Suprapubic skin (tissue), 4 donors: Measurements from ENCODE around the gene SH3BGR. TPM values are rescaled to one million over a fixed set of nuclear protein-coding genes. Genes with fewer than 3 reads are reported as not detected.
"Not testable (repeated sequence)": the region's sequence is repeated elsewhere in the genome, so short reads cannot be mapped to it uniquely, and the experiment has no call there.

Experiments used
- DNase-seq, 2 donors: peaks; one replicate each; pipeline ENCODE4 v3.0.0-alpha.2; 2019; ENCODE audit warnings: low spot score in 2 of 2
- H3K27ac ChIP-seq: fragments of 200-600 bp; sonication (generic); one replicate; pipeline ENCODE4 v1.5.1; 2019
- H3K27me3 ChIP-seq: fragments of 200-600 bp; sonication (generic); one replicate; pipeline ENCODE4 v1.5.1; 2019
- H3K36me3 ChIP-seq: fragments of 200-600 bp; sonication (generic); one replicate; pipeline ENCODE4 v1.5.1; 2019
- H3K4me1 ChIP-seq: fragments of 200-600 bp; sonication (generic); one replicate; pipeline ENCODE4 v1.5.1; 2019
- H3K4me3 ChIP-seq: fragments of 200-600 bp; sonication (generic); one replicate; pipeline ENCODE4 v1.5.1; 2019; ENCODE audit warnings: mild to moderate bottlenecking
- H3K9me3 ChIP-seq: fragments of 200-600 bp; sonication (generic); one replicate; pipeline ENCODE4 v1.5.1; 2019
- EP300 ChIP-seq: sonication (generic); formaldehyde crosslinking; IDR thresholded peaks from one replicate; pipeline ENCODE4 v1.6.1; 2017; ENCODE audit warnings: antibody characterized with exemption
- POLR2A ChIP-seq, 2 donors: fragments of 450-650 bp; IDR thresholded peaks; one replicate each; pipeline ENCODE4 v1.6.1; 2017; ENCODE audit warnings: antibody characterized with exemption in 2 of 2, mild to moderate bottlenecking in 2 of 2, moderate library complexity in 2 of 2
- POLR2AphosphoS5 ChIP-seq, 3 donors: sonication (generic); formaldehyde crosslinking; IDR thresholded peaks; one replicate each; pipeline ENCODE4 v1.6.1; 2017; ENCODE audit warnings: antibody characterized with exemption in 3 of 3
- WGBS: methylation state at CpG from one replicate; pipeline ENCODE4 v1.1.5; 2018; 5-methylcytosine and 5-hydroxymethylcytosine counted together
- total RNA-seq, 4 donors: library from RNA; depleted of rRNA; stranded (reverse); fragments of >200 nt; gene quantifications; one replicate each; pipeline ENCODE4 v1.1.0, GENCODE V29; 2016
- TF ChIP-seq, protein P1 (sequence below), 2 donors: fragments of 200-600 bp in 1 of 2; fragments of 450-650 bp in 1 of 2; sonication (generic) in 1 of 2; IDR thresholded peaks; one replicate each; pipeline ENCODE4 v1.5.1; 2016 to 2019; ENCODE audit warnings: antibody characterized with exemption in 2 of 2, mild to moderate bottlenecking in 1 of 2, moderate library complexity in 1 of 2

SH3BGR gene
- total RNA-seq, 4 donors from 2014 or later = 0.64 to 1.3 (median 0.68) TPM; not detected in 1

DNA sequence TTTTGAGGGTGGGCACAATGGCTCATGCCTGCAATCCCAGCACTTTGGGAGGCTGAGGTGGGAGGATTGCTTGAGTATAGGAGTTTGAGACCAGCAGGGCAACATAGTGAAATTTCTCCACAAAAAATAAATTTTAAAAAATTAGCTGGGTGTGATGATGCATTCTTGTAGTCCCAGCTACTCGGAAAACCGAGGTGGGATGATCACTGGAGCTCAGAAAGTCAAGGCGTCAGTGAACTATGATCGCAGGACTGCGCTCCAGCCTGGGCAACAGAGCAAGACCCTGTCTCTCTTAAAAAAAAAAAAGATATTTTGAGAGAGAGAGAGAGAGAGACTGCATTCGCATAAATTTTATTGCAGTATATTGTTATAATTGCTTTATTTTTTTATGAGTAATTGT is 85.1 kb downstream of the SH3BGR start:
- H3K4me3 ChIP-seq = no peak overlapping the region
- no peaks in the 10 kb centered on the region for H3K27me3 ChIP-seq
- H3K9me3 ChIP-seq = no peaks in the 10 kb centered on the region
- no peaks in the 10 kb centered on the region for H3K36me3 ChIP-seq
- no peak for DNase-seq
- no peaks in the 10 kb centered on the region for H3K4me1 ChIP-seq
- WGBS = 91% methylated on average over 6 of the region's 6 CpGs
- no peak overlapping the region for H3K27ac ChIP-seq
- TF ChIP-seq, protein P1, sequence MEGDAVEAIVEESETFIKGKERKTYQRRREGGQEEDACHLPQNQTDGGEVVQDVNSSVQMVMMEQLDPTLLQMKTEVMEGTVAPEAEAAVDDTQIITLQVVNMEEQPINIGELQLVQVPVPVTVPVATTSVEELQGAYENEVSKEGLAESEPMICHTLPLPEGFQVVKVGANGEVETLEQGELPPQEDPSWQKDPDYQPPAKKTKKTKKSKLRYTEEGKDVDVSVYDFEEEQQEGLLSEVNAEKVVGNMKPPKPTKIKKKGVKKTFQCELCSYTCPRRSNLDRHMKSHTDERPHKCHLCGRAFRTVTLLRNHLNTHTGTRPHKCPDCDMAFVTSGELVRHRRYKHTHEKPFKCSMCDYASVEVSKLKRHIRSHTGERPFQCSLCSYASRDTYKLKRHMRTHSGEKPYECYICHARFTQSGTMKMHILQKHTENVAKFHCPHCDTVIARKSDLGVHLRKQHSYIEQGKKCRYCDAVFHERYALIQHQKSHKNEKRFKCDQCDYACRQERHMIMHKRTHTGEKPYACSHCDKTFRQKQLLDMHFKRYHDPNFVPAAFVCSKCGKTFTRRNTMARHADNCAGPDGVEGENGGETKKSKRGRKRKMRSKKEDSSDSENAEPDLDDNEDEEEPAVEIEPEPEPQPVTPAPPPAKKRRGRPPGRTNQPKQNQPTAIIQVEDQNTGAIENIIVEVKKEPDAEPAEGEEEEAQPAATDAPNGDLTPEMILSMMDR (IDR thresholded peaks at IDR 0.05) = no peak
- TF ChIP-seq POLR2AphosphoS5 (IDR thresholded peaks at IDR 0.05) (no peak), EP300 (no peak), POLR2A (IDR thresholded peaks at IDR 0.05) (no peak)

DNA sequence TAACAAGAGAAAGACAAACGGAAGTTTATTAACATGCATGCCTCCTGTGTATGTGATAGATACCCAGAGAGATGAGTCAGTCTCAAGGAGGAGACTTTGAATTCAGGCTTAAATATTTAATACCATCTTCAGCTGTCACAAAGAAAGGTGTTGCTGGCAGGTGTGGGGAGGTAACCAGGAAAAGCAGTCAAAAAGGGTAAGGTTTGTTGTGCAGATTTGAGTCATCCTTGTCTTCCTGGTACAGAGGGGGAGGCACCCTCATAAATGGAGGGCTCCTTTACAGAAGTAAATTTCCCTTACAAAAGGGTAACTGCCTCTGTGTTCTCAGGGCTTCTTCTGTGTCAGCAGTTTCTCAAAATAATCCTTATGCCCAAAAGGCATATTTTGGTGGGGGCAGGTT is 85.8 kb downstream of the SH3BGR start:
- Histone ChIP-seq H3K27me3 (no peaks in the 10 kb centered on the region), H3K4me1 (no peaks in the 10 kb centered on the region), H3K27ac (no peak overlapping the region), H3K36me3 (no peaks in the 10 kb centered on the region), H3K4me3 (no peak overlapping the region), H3K9me3 (no peaks in the 10 kb centered on the region)
- WGBS = 26% methylated on average over 1 of the region's 1 CpG
- DNase-seq = no peak
- TF ChIP-seq POLR2A (IDR thresholded peaks at IDR 0.05) (no peak), EP300 (no peak), POLR2AphosphoS5 (IDR thresholded peaks at IDR 0.05) (no peak)
- TF ChIP-seq, protein P1 (IDR thresholded peaks at IDR 0.05) = no peak

DNA sequence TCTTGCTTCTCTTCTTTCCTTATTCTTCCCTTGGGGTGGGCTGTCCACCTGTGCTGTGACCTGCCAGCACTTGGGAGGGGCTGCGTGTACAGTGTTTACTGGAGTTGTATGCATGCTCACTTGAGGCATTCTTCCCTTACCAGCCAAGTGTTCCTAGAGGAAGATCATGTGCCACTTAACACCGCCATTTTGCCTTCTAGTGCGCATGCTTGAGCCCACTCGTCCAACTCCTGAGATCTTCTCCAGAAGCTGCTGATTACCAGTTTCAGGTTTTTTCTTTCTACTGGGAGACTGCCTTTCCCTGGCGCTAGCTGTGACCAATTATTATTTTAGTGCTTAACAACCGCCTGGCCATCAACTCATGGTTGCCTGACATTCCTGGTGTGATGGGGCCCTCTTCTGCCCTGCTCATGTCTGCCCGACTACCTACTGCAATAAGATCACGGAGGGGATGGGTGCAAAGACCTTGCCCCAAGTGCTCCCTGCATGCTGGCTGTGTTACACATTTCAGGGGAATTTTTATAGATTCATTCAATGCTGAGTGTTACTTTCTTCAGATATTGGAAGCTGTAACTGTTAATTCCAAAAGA is 86.8 kb downstream of the SH3BGR start:
- Histone ChIP-seq H3K36me3 (no peaks in the 10 kb centered on the region), H3K27ac (no peak overlapping the region), H3K27me3 (no peaks in the 10 kb centered on the region), H3K4me1 (no peaks in the 10 kb centered on the region), H3K4me3 (no peak overlapping the region), H3K9me3 (no peaks in the 10 kb centered on the region)
- DNase-seq = no peak
- 84% methylated on average over 8 of the region's 8 CpGs for WGBS
- TF ChIP-seq EP300 (no peak), POLR2AphosphoS5 (IDR thresholded peaks at IDR 0.05) (no peak), POLR2A (IDR thresholded peaks at IDR 0.05) (no peak)
- TF ChIP-seq, protein P1 (IDR thresholded peaks at IDR 0.05) = no peak

DNA sequence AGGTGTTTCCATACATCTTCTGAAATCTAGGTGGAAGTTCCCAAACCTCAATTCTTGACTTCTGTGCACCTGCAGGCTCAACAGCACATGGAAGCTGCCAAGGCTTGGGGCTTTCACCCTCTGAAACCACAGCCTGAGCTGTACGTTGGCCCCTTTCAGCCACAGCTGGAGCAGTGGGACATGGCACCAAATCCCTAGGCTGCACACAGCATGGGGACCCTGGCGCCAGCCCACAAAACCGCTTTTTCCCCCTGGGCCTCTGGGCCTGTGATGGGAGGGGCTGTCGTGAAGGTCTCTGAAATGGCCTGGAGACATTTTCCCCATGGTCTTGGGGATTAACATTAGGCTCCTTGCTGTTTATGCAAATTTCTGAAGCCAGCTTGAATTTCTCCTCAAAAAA is 88.6 kb downstream of the SH3BGR start:
- H3K4me1 ChIP-seq, H3K27ac ChIP-seq, H3K9me3 ChIP-seq, DNase-seq, H3K36me3 ChIP-seq, H3K4me3 ChIP-seq, H3K27me3 ChIP-seq: not testable (repeated sequence)
- WGBS = 82% methylated on average over 4 of the region's 4 CpGs

DNA sequence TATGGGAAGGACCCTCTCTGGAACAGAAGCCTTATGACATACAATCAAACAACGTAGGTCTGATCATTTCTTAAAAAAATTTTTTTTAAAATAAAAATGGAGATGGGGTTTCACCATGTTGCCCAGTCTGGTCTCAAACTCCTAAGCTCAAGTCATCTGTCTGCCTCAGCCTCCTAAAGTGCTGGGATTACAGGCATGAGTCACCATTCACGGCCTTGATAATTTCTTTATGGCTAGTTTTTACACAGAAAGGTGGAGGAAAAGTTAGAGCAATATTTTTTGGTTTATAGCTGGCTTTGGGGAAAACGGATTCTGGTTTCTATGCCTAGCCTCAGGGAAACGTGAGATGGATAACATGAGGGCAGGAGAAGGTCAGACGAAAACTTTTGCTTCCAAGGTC is 91.0 kb downstream of the SH3BGR start:
- H3K4me1 ChIP-seq = no peaks in the 10 kb centered on the region
- DNase-seq = no peak
- H3K27me3 ChIP-seq = peaks cover 4% of the 10 kb centered on the region
- no peaks in the 10 kb centered on the region for H3K9me3 ChIP-seq
- 85% methylated on average over 5 of the region's 5 CpGs for WGBS
- TF ChIP-seq, protein P1 (IDR thresholded peaks at IDR 0.05) = no peak
- TF ChIP-seq POLR2A (IDR thresholded peaks at IDR 0.05) (no peak), EP300 (no peak), POLR2AphosphoS5 (IDR thresholded peaks at IDR 0.05) (no peak)
- no peak overlapping the region for H3K27ac ChIP-seq
- H3K4me3 ChIP-seq = no peak overlapping the region
- no peaks in the 10 kb centered on the region for H3K36me3 ChIP-seq

DNA sequence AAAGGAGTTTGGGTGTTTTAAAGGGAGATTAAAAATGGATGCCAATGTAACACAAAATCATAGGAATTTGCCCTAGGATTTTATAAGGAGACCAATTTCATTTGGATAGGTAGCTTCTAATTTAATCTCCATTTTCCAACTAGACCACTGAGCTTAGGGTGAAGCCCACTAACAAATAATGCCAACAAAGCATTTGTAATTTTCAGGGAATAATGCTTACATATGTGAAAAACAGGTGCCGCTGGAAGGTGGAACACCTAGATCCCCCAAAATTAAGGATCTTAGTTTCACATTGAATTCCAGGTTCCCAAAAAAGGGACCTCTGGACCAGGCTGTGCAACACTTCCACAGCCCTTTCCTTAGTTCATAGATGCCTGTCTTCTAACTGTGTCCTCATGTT is 94.8 kb downstream of the SH3BGR start:
- DNase-seq = no peak
- Histone ChIP-seq H3K9me3 (no peaks in the 10 kb centered on the region), H3K27me3 (peaks cover 4% of the 10 kb centered on the region), H3K27ac (no peak overlapping the region), H3K4me3 (no peak overlapping the region), H3K4me1 (no peaks in the 10 kb centered on the region), H3K36me3 (no peaks in the 10 kb centered on the region)
- TF ChIP-seq POLR2A (IDR thresholded peaks at IDR 0.05) (no peak), POLR2AphosphoS5 (IDR thresholded peaks at IDR 0.05) (no peak), EP300 (no peak)
- TF ChIP-seq, protein P1 (IDR thresholded peaks at IDR 0.05) = no peak
- 85% methylated on average over 1 of the region's 1 CpG for WGBS
